H1 (cell line): Measurements from ENCODE around the gene PRPF6. TPM values are rescaled to one million over a fixed set of nuclear protein-coding genes. Genes with fewer than 3 reads are reported as not detected.

Experiments used
- RFX5 ChIP-seq: IDR thresholded peaks from 2 replicates; pipeline ENCODE4 v1.6.1; 2011; ENCODE audit warnings: low read depth, low read length, improper control_type of control experiment, borderline replicate concordance
- SIX5 ChIP-seq: IDR thresholded peaks from 2 replicates; pipeline ENCODE4 v1.6.1; 2011; ENCODE audit warnings: mild to moderate bottlenecking, low read depth, low read length
- polyA plus RNA-seq, 7 experiments: library from polyadenylated mRNA; depleted of rRNA in 3 of 7; stranded (reverse) in 5 of 7; unstranded in 2 of 7; fragments of >200 nt in 5 of 7; fragments of 200-250 nt in 2 of 7; gene quantifications; 1 replicate in 5 of 7; 2 replicates in 1 of 7; 4 replicates in 1 of 7; pipeline versions ENCODE4 v1.2.1 to v1.2.3, GENCODE V29; 2011 to 2013; ENCODE audit warnings: missing spikeins in 2 of 7, mixed read lengths in 2 of 7
- total RNA-seq: library from RNA; stranded (reverse); fragmentation: NEBNext Ultra II Directional; extraction: Animal tissue kit (Norgen Biotek cat#: 25700); gene quantifications from 2 replicates; pipeline ENCODE4 v1.2.1, GENCODE V29; 2021
- TF ChIP-seq, protein P1 (sequence below): IDR thresholded peaks from 2 replicates; pipeline ENCODE4 v1.6.1; 2011; ENCODE audit warnings: low read depth, mild to moderate bottlenecking, low read length; ENCODE audit not compliant: insufficient read depth

PRPF6 gene
- total and polyA plus RNA-seq, 2 of the 8 experiments (the other 6 are each of a cell fraction or from before 2014, with no cell fraction given), result 27.9 to 76.9 TPM

DNA sequence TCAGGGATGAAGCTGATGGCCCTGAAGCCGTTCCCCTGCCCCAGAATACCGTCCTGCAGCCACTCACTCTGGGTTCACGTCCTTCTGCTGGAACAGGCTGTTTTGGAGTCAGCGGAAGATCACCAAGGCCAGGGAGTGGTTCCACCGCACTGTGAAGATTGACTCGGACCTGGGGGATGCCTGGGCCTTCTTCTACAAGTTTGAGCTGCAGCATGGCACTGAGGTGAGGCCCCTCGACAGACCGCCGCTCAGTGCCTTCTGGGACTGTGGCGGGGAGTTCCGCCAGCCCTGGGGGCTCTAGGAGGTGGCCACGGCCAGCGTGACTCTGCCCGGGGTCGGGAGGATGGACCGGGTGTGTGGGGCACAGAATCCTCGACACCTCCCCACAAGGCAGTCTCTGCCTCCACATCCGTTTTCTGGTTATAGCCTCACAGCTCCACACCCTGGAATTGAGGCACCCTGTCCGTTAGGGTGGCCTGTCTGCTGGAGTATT, 50.9 kb downstream of the PRPF6 start (continued):
- TF ChIP-seq, protein P1, sequence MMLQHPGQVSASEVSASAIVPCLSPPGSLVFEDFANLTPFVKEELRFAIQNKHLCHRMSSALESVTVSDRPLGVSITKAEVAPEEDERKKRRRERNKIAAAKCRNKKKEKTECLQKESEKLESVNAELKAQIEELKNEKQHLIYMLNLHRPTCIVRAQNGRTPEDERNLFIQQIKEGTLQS, result no peak
- TF ChIP-seq SIX5 (no peak), RFX5 (no peak)
